ENCODE data around the gene CAMTA2.
A peak's percentile ranks its signal among the peaks of the same experiment; 100 is the strongest.

The CAMTA2 gene

DNA sequence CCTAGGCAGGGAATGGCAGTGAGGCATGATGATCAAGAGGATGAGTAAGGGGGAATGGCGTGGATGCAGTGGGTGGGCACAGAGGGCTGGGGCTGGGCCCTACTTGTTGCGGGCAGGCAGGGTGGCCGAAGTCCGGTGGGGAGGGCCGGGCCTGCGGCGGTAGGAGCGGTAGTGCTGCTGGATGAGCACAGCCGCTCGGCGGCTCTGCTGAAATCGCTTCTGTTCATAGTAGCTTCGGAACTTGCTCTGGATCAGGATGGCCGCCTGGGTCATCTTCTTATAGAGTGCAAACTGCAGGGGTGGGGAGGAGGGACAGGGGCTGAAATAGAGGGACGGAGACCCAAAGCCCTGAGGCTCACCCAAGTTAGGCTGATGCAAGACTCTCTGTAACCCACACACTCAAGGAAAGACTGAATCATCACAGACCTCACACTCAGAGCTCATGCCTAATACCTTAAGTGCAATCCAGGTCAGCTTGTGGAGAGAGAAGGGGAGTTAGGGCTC, 18.4 kb downstream of the CAMTA2 start:
- DNase-seq (ENCODE audit: low spot score): no peak

- no peak for DNase-seq (ENCODE audit: low spot score)
Measured at GRCh38 chr17:4968486-4969046, 18.9 kb downstream of the CAMTA2 start.

DNA sequence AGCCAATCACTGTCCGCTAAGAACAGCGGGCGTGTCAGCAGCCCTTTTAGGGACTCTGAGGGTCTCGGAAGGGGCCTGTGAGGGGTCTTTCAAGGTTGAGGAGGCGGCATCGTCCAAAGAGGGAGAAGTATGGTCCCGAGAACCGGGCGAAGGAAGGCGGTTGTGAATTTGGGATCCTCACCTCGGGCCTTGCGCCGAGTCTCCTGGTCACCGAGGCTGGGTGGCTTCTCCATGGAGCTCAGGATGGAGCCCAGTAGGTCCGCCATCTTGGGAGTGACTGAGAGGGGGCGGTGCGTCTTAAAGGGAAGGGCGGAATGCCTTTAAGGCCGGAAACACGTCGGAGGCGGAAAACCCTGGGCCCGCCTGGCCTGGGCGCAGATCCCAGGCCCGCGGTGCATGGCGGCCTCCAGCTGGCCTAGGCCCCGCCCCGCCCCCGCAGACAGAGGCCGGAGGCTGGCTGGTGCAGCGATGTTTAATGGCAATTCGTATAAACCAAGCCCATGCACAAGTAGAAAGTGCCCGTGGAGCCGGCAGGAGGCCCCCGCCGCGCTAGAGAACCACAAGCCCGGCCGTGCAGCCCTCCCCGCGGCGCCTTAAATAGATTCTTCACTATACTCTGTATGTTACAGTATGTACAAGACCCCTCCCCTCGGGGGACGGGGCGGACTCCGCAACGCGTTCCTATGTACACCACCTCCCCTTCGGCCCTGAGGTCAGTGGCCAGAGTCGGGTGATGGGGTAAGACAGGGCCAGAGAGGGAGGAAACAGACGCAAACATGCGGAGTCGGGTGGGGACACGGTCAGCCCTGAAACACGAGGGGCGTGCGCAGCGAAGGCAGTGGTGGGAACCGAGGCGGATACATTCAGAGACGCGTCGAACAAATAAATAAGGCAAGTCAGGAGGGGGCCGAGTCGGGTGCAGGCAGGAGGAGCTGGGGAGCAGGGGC, 19.7 kb downstream of the CAMTA2 start, which contains the start of gene SPAG7:
TSS of gene SPAG7 (minus strand) at position 279 of the 947 bp plus-strand sequence. CDS start at position 266, 13 bp downstream.
- peak; percentile 98 for DNase-seq (ENCODE audit: low spot score)

GRCh38 chr17:4966844-4967538, 20.5 kb downstream of the CAMTA2 start:
- DNase-seq (ENCODE audit: low spot score): peak; percentile 100

DNA sequence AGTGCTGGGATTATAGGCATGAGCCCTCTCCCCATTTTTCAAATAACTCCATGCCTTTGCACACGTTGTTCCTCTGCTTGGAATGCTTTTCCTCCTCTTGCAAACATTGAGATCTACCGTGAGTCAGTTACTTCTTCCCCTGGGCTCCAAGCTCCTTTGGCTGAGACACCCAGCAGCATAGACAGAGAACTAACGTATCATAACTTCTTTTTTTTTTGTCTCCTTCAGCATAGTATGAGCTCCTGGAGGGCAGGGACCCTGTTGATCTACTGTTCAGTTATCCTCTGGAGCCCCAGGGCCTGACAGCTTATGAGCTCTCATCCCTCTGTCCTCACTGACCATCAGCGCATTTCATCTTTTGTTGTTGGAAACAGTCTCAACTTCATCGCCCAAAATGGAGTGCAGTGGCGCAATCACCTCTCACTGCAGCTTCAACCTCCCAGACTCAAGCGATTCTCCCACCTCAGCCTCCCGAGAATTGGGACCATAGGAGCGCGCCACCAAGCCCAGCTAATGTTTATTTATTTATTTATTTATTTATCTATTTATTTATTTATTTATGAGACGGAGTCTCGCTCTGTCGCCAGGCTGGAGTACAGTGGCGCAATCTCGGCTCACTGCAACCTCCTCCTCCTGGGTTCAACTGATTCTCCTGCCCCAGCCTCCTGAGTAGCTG, 22.0 kb downstream of the CAMTA2 start:
- no peak for DNase-seq (ENCODE audit: low spot score)

- no peak for DNase-seq (ENCODE audit: low spot score)
Measured at GRCh38 chr17:4960279-4960922, 27.1 kb downstream of the CAMTA2 start.

GRCh38 chr17:4959261-4959965, 28.1 kb downstream of the CAMTA2 start:
- DNase-seq (ENCODE audit: low spot score): no peak

DNA sequence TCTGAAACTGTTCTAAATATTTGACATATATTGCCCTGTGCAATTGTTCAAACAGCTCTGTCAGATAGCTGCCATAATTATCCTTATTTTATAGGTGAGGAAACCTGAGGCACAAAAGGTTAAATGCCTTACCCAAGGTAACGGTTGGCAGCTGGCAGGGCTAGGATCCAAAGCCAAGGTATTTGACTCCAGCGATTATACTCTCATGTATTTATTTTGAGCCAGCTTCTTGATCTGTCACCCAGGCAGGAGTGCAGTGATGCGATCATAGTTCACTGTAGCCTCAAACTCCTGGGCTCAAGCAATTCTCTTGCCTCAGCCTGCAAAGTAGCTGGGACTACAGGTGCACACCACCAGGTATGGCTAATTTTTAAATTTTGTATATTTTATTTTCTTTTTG, 29.4 kb downstream of the CAMTA2 start:
- no peak for DNase-seq (ENCODE audit: low spot score)

DNA sequence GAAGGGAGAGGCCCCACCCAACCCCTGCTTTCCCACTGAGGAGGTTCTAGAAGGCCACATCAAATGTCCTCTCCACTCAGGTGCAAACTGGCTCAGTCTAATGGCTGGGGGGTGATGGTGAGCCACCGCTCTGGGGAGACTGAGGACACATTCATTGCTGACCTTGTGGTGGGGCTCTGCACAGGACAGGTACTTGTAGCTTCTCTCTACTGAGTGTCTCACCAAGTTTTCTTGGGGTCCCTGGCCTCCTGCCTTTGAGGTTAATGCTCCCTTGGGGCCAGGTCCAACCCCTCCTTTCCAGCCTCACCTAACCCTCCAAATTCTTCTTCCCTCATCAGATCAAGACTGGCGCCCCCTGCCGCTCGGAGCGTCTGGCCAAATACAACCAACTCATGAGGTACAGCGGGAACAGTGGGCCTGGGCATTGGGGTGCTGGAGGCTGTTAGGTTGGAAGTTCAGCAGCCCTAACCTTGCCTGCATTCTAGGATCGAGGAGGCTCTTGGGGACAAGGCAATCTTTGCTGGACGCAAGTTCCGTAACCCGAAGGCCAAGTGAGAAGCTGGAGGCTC, 30.9 kb downstream of the CAMTA2 start:
- no peak for DNase-seq (ENCODE audit: low spot score)

DNA sequence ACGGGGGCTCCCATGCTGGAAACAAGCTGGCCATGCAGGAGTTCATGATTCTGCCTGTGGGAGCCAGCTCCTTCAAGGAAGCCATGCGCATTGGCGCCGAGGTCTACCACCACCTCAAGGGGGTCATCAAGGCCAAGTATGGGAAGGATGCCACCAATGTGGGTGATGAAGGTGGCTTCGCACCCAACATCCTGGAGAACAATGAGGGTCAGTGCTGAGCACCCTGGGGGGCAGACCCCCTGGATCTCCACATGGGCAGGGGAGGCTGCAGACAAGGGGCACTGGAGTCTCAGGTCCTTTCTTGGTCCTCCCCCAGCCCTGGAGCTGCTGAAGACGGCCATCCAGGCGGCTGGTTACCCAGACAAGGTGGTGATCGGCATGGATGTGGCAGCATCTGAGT, 32.4 kb downstream of the CAMTA2 start:
- no peak for DNase-seq (ENCODE audit: low spot score)

- no peak for DNase-seq (ENCODE audit: low spot score)
Measured at GRCh38 chr17:4953451-4953961, 34.0 kb downstream of the CAMTA2 start.

GRCh38 chr17:4951486-4951885, 36.0 kb downstream of the CAMTA2 start:
- DNase-seq (ENCODE audit: low spot score): no peak

DNA sequence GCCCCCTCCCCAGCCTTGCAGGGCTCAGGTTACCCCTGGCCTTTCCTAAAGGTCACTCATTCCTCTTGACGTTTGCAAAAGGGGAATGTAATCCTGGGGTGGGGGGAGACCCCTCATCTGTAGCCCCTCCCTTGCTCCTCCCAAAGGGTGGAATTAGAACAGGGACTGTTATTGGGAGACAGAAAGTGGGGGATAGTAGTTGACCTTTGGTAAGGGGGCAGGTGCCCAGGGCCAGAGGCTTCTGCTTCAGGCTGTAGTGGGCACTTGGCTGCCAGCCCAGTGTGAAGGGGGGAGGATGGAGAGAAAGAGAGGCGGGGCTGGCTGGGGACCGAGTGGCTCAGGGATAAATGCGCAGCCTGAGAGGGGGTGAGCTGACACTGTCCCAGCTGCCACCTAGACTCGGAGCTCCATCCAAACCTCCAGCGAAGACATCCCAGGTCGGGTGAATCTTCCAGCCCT, 36.7 kb downstream of the CAMTA2 start, which contains the start of gene ENO3:
TSS of gene ENO3 (plus strand) at position 374 of the 459 bp plus-strand sequence. CDS start 711 bp downstream, outside the sequence.
- DNase-seq (ENCODE audit: low spot score): no peak

GRCh38 chr17:4950075-4950745, 37.3 kb downstream of the CAMTA2 start:
- no peak for DNase-seq (ENCODE audit: low spot score)

DNA sequence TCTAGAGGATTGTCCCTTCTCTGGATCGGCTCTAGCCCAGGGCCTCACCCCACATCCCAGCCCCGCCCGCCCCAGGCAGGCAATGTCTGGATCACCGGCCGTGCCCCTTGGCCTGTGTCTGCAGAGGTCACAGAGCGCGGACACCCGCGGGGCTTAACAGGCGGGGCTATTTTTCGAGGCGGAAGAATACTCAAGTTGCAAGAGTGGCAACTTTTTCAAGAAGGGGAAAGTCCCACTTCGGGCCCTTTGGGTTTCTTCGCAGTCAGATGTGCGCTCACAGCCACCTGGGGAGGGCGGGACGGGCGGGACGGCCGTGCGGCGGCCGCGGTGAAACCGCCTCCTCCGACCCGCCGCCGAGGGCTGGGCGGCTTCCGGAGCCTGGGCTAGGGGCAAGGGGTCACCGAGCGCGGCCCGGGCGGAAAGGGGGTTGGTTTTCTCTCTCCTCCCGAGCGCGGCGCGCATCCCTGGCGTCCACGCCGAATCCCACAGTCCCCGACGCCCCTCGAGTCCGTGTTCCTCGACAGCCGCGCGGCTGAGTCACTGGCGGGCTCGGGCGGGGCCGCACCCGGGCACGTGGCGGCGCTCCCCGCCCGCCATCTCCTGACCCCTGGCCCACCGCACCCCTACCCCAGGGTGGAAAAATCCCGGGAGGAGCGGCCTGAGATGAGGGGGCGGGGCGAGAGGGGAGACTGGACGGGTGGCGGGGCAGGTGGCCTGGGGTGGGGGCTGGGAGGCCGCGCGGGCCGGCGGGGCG, 38.0 kb downstream of the CAMTA2 start:
- no peak for DNase-seq (ENCODE audit: low spot score)

GRCh38 chr17:4948931-4949320, 38.5 kb downstream of the CAMTA2 start:
- DNase-seq (ENCODE audit: low spot score): peak; percentile 85

GRCh38 chr17:4948166-4948930, 39.1 kb downstream of the CAMTA2 start, which contains the start of gene PFN1:
TSS of gene PFN1 (minus strand) at chr17:4948530. CDS start at chr17:4948394, 136 bp downstream.
- peak; percentile 89 for DNase-seq (ENCODE audit: low spot score)
